Nephron progenitor cell (in vitro differentiated cells): Measurements from ENCODE around the gene SLC12A8.

ENCODE experiments used
- DNase-seq: peaks from one replicate; pipeline ENCODE4 v3.0.0; 2021
- H3K27ac Mint-ChIP-seq: 2 replicates; pipeline ENCODE4 v1.8.0; 2021; ENCODE audit warnings: mild to moderate bottlenecking, moderate library complexity, mixed read lengths
- H3K27me3 Mint-ChIP-seq: 2 replicates; pipeline ENCODE4 v1.8.0; 2021; ENCODE audit warnings: mild to moderate bottlenecking, low read depth, mixed read lengths; ENCODE audit not compliant: poor library complexity
- H3K36me3 Mint-ChIP-seq: 2 replicates; pipeline ENCODE4 v1.8.0; 2021; ENCODE audit warnings: low read depth, mixed read lengths
- H3K4me1 Mint-ChIP-seq: 2 replicates; pipeline ENCODE4 v1.8.0; 2021; ENCODE audit warnings: mixed read lengths
- H3K4me3 Mint-ChIP-seq: 2 replicates; pipeline ENCODE4 v1.8.0; 2021; ENCODE audit warnings: mild to moderate bottlenecking, moderate library complexity, mixed read lengths
- H3K9me3 Mint-ChIP-seq: 2 replicates; pipeline ENCODE4 v1.8.0; 2021; ENCODE audit warnings: mild to moderate bottlenecking, moderate library complexity, mixed read lengths
- CTCF ChIP-seq: fragments of 200-600 bp; sonication (generic); IDR thresholded peaks from 2 replicates; pipeline ENCODE4 v1.5.0; 2021; ENCODE audit warnings: antibody characterized with exemption

SLC12A8 gene

GRCh38 chr3:125128861-125129501 is 83.6 kb downstream of the SLC12A8 start:
- DNase-seq, result no peak
- Mint-ChIP-seq H3K27me3 (peaks cover 3% of the 10 kb centered on the region), H3K9me3 (no peaks in the 10 kb centered on the region), H3K4me1 (peaks cover 32% of the 10 kb centered on the region), H3K27ac (peak overlapping the region; percentile 89), H3K4me3 (no peak overlapping the region), H3K36me3 (no peaks in the 10 kb centered on the region)
- no peak for TF ChIP-seq CTCF

- peaks cover 9% of the 10 kb centered on the region for H3K9me3 Mint-ChIP-seq
Observed at GRCh38 chr3:125126323-125126722, 86.2 kb downstream of the SLC12A8 start.

GRCh38 chr3:125125821-125126245 is 86.7 kb downstream of the SLC12A8 start:
- H3K36me3 Mint-ChIP-seq, result peaks cover 4% of the 10 kb centered on the region
- no peak for DNase-seq
- H3K27me3 Mint-ChIP-seq, result peaks cover 25% of the 10 kb centered on the region
- peaks cover 46% of the 10 kb centered on the region for H3K4me1 Mint-ChIP-seq
- no peak for TF ChIP-seq CTCF
- no peak overlapping the region for H3K27ac Mint-ChIP-seq
- peaks cover 9% of the 10 kb centered on the region for H3K9me3 Mint-ChIP-seq
- H3K4me3 Mint-ChIP-seq, result no peak overlapping the region

More at GRCh38 chr3:125126323-125126722, 86.2 kb downstream of the SLC12A8 start:
- H3K4me3 Mint-ChIP-seq, result no peak overlapping the region
- DNase-seq, result no peak
- no peak for TF ChIP-seq CTCF
- peaks cover 4% of the 10 kb centered on the region for H3K36me3 Mint-ChIP-seq
- H3K27ac Mint-ChIP-seq, result peak overlapping the region; percentile 9
- H3K27me3 Mint-ChIP-seq, result peaks cover 20% of the 10 kb centered on the region
- peaks cover 46% of the 10 kb centered on the region for H3K4me1 Mint-ChIP-seq

GRCh38 chr3:125123451-125124305 is 88.9 kb downstream of the SLC12A8 start:
- Mint-ChIP-seq H3K27me3 (peaks cover 44% of the 10 kb centered on the region), H3K9me3 (peaks cover 9% of the 10 kb centered on the region), H3K4me1 (peaks cover 39% of the 10 kb centered on the region), H3K4me3 (no peak overlapping the region), H3K27ac (peak overlapping the region; percentile 90), H3K36me3 (peaks cover 4% of the 10 kb centered on the region)
- TF ChIP-seq CTCF, result no peak
- no peak for DNase-seq

GRCh38 chr3:125121246-125122010 is 91.1 kb downstream of the SLC12A8 start:
- Mint-ChIP-seq H3K36me3 (peaks cover 4% of the 10 kb centered on the region), H3K4me3 (peak overlapping the region; percentile 76), H3K27me3 (peaks cover 48% of the 10 kb centered on the region), H3K9me3 (peaks cover 9% of the 10 kb centered on the region), H3K4me1 (peaks cover 42% of the 10 kb centered on the region), H3K27ac (no peak overlapping the region)
- DNase-seq, result no peak
- no peak for TF ChIP-seq CTCF
